Hepatocyte (in vitro differentiated cells): ENCODE results near the gene UBL3. TPM values are rescaled to one million over a fixed set of nuclear protein-coding genes. Genes with fewer than 3 reads are reported as not detected.

ENCODE experiments used
- DNase-seq: peaks from one replicate; pipeline ENCODE4 v3.0.0-alpha.2; 2016; ENCODE audit warnings: low spot score
- H2AFZ ChIP-seq: fragments of 200-600 bp; sonication (generic); 2 replicates; pipeline ENCODE4 v1.6.0; 2016; ENCODE audit warnings: antibody characterized with exemption, mild to moderate bottlenecking
- H3K27ac ChIP-seq: fragments of 200-600 bp; sonication (generic); 2 replicates; pipeline ENCODE4 v1.5.1; 2016; ENCODE audit warnings: mild to moderate bottlenecking
- H3K27me3 ChIP-seq: fragments of 200-600 bp; sonication (generic); 2 replicates; pipeline ENCODE4 v1.6.1; 2016
- H3K36me3 ChIP-seq: fragments of 200-600 bp; sonication (generic); replicated peaks from 2 replicates; pipeline ENCODE4 v1.5.1; 2016; ENCODE audit warnings: low read depth; ENCODE audit not compliant: insufficient read depth
- H3K4me1 ChIP-seq: fragments of 200-600 bp; sonication (generic); 2 replicates; pipeline ENCODE4 v1.5.1; 2016; ENCODE audit warnings: mild to moderate bottlenecking, moderate library complexity; ENCODE audit not compliant: insufficient read depth
- H3K4me2 ChIP-seq: fragments of 200-600 bp; sonication (generic); 2 replicates; pipeline ENCODE4 v1.6.0; 2016
- H3K4me3 ChIP-seq: fragments of 200-600 bp; sonication (generic); 2 replicates; pipeline ENCODE4 v1.5.1; 2016; ENCODE audit warnings: mild to moderate bottlenecking
- H3K79me2 ChIP-seq: fragments of 200-600 bp; sonication (generic); 2 replicates; pipeline ENCODE4 v1.6.0; 2017; ENCODE audit warnings: mild to moderate bottlenecking
- H3K9me2 ChIP-seq: fragments of 200-600 bp; sonication (generic); replicated peaks from 2 replicates; pipeline ENCODE4 v1.6.0; 2017; ENCODE audit warnings: mild to moderate bottlenecking; ENCODE audit not compliant: insufficient read depth
- H3K9me3 ChIP-seq: fragments of 200-600 bp; sonication (generic); 2 replicates; pipeline ENCODE4 v1.5.1; 2016; ENCODE audit warnings: low read depth, mild to moderate bottlenecking
- H4K20me1 ChIP-seq: fragments of 200-600 bp; sonication (generic); 2 replicates; pipeline ENCODE4 v1.6.0; 2016; ENCODE audit warnings: mild to moderate bottlenecking; ENCODE audit not compliant: insufficient read depth, poor library complexity, severe bottlenecking
- EZH2 ChIP-seq: fragments of 200-600 bp; sonication (generic); IDR thresholded peaks from 2 replicates; pipeline ENCODE4 v1.6.1; 2016; ENCODE audit warnings: antibody characterized with exemption, mild to moderate bottlenecking, borderline replicate concordance
- EZH2phosphoT487 ChIP-seq: fragments of 200-600 bp; sonication (generic); IDR thresholded peaks from one replicate; pipeline ENCODE4 v1.6.1; 2018; ENCODE audit warnings: antibody characterized with exemption, mild to moderate bottlenecking, low read depth, moderate library complexity; ENCODE audit not compliant: unreplicated experiment, severe bottlenecking
- WGBS: methylation state at CpG from one replicate; pipeline ENCODE4 v1.1.6; 2016; ENCODE audit warnings: low lambda C conversion rate; ENCODE audit errors: missing lambda C conversion rate; 5-methylcytosine and 5-hydroxymethylcytosine counted together
- polyA plus RNA-seq: library from polyadenylated mRNA; unstranded; fragments of >200 nt; fragmentation: Nextera tagmentation; extraction: Ambion mirVana; gene quantifications from 2 replicates; pipeline ENCODE4 v1.2.1, GENCODE V29; 2016
- total RNA-seq: library from RNA; depleted of rRNA; stranded (reverse); fragments of >200 nt; gene quantifications from 2 replicates; pipeline ENCODE4 v1.2.3, GENCODE V29; 2014
- TF ChIP-seq, protein P1 (sequence below): fragments of 200-600 bp; sonication (generic); IDR thresholded peaks from 2 replicates; pipeline ENCODE4 v1.5.1; 2016; ENCODE audit warnings: antibody characterized with exemption, mild to moderate bottlenecking; ENCODE audit not compliant: poor library complexity

Gene UBL3
- total and polyA plus RNA-seq, 2 experiments from 2014 or later: 27.7 to 58.6 TPM

DNA sequence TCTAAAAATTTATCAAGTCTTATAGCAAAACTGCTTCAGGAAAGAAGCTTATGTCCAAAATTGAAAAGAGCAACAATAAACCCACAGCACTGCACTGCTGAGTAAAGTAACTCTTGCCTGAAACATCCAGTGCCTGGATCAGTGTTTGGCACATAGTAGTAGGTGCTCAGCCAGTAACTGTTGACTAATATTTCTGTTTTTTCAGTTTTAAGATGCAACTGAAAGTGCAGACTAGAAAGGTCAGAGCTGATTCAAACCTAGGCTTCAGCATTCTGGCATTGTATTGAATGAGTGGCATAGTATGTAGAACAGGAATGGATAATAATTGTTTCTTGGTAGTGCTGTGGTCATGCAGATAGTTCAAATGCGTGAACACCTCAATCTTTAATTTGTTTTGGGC lies 67.6 kb downstream of the UBL3 start:
- no peaks in the 10 kb centered on the region for H3K9me2 ChIP-seq
- no peaks in the 10 kb centered on the region for H3K36me3 ChIP-seq
- no peak for DNase-seq
- 61% methylated on average over 1 of the region's 1 CpG for WGBS
- peaks cover 17% of the 10 kb centered on the region for H4K20me1 ChIP-seq
- no peak overlapping the region for H3K4me3 ChIP-seq
- H2AFZ ChIP-seq: no peak overlapping the region
- H3K9me3 ChIP-seq: no peaks in the 10 kb centered on the region
- no peak overlapping the region for H3K27ac ChIP-seq
- no peak overlapping the region for H3K4me2 ChIP-seq
- H3K79me2 ChIP-seq: peaks cover 88% of the 10 kb centered on the region
- H3K27me3 ChIP-seq: no peaks in the 10 kb centered on the region
- H3K4me1 ChIP-seq: peaks cover 17% of the 10 kb centered on the region
- TF ChIP-seq, protein P1, sequence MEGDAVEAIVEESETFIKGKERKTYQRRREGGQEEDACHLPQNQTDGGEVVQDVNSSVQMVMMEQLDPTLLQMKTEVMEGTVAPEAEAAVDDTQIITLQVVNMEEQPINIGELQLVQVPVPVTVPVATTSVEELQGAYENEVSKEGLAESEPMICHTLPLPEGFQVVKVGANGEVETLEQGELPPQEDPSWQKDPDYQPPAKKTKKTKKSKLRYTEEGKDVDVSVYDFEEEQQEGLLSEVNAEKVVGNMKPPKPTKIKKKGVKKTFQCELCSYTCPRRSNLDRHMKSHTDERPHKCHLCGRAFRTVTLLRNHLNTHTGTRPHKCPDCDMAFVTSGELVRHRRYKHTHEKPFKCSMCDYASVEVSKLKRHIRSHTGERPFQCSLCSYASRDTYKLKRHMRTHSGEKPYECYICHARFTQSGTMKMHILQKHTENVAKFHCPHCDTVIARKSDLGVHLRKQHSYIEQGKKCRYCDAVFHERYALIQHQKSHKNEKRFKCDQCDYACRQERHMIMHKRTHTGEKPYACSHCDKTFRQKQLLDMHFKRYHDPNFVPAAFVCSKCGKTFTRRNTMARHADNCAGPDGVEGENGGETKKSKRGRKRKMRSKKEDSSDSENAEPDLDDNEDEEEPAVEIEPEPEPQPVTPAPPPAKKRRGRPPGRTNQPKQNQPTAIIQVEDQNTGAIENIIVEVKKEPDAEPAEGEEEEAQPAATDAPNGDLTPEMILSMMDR: no peak
- TF ChIP-seq EZH2phosphoT487 (no peak), EZH2 (no peak)

DNA sequence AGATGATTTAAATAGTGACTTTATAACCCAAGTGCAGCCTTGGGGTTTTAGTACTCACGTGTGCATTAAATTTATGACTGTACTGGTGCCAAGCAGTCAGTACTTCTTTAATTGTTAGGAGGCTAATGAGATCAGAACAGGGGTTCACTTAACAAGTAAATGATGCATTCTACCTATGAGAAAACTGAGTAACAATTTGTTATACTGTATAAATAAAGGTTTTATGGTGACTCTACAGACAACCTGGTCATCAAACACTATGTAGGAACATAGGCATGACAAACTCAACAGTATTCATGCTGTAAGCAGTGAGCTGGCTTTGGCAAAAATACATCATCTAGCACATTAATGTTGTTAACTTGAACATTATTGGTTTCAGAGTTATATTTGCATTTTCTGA lies 75.6 kb downstream of the UBL3 start:
- Histone ChIP-seq H3K4me1 (no peaks in the 10 kb centered on the region), H4K20me1 (peaks cover 7% of the 10 kb centered on the region), H3K79me2 (peaks cover 55% of the 10 kb centered on the region), H3K36me3 (no peaks in the 10 kb centered on the region), H3K4me3 (no peak overlapping the region), H3K9me2 (no peaks in the 10 kb centered on the region), H2AFZ (no peak overlapping the region), H3K4me2 (no peak overlapping the region), H3K27me3 (no peaks in the 10 kb centered on the region), H3K9me3 (no peaks in the 10 kb centered on the region), H3K27ac (no peak overlapping the region)
- no peak for DNase-seq
- no peak for TF ChIP-seq EZH2phosphoT487
- no peak for TF ChIP-seq EZH2
- TF ChIP-seq, protein P1: no peak
- WGBS: 97% methylated on average over 1 of the region's 1 CpG

- Histone ChIP-seq H3K9me2 (no peaks in the 10 kb centered on the region), H3K4me3 (no peak overlapping the region), H3K27ac (no peak overlapping the region), H3K4me1 (no peaks in the 10 kb centered on the region), H3K79me2 (peaks cover 22% of the 10 kb centered on the region), H3K27me3 (no peaks in the 10 kb centered on the region), H3K36me3 (no peaks in the 10 kb centered on the region), H3K9me3 (no peaks in the 10 kb centered on the region), H2AFZ (no peak overlapping the region), H3K4me2 (no peak overlapping the region), H4K20me1 (no peaks in the 10 kb centered on the region)
- DNase-seq: peak; percentile 25
- TF ChIP-seq, protein P1: peak; percentile 49
- no peak for TF ChIP-seq EZH2phosphoT487
- WGBS: 78% methylated on average over 2 of the region's 2 CpGs
Observed at GRCh38 chr13:29771247-29771646, 79.2 kb downstream of the UBL3 start.

- no peak overlapping the region for H3K4me3 ChIP-seq
- no peaks in the 10 kb centered on the region for H3K9me3 ChIP-seq
- no peaks in the 10 kb centered on the region for H4K20me1 ChIP-seq
- H3K4me1 ChIP-seq: no peaks in the 10 kb centered on the region
- TF ChIP-seq EZH2 (no peak), EZH2phosphoT487 (no peak)
- TF ChIP-seq, protein P1: no peak
- H3K9me2 ChIP-seq: no peaks in the 10 kb centered on the region
- no peaks in the 10 kb centered on the region for H3K27me3 ChIP-seq
- H3K4me2 ChIP-seq: no peak overlapping the region
- no peaks in the 10 kb centered on the region for H3K36me3 ChIP-seq
- H3K79me2 ChIP-seq: no peaks in the 10 kb centered on the region
- no peak overlapping the region for H2AFZ ChIP-seq
- 44% methylated on average over 5 of the region's 5 CpGs for WGBS
- no peak overlapping the region for H3K27ac ChIP-seq
- DNase-seq: no peak
Observed at GRCh38 chr13:29767006-29767405, 83.4 kb downstream of the UBL3 start.
